ENCODE results near the gene TACC3. TPM values are rescaled to one million over a fixed set of nuclear protein-coding genes. Genes with fewer than 3 reads are reported as not detected.

TACC3 gene
- total RNA-seq, 4 donors from 2014 or later: 19.1 to 138 (median 28.0) TPM

DNA sequence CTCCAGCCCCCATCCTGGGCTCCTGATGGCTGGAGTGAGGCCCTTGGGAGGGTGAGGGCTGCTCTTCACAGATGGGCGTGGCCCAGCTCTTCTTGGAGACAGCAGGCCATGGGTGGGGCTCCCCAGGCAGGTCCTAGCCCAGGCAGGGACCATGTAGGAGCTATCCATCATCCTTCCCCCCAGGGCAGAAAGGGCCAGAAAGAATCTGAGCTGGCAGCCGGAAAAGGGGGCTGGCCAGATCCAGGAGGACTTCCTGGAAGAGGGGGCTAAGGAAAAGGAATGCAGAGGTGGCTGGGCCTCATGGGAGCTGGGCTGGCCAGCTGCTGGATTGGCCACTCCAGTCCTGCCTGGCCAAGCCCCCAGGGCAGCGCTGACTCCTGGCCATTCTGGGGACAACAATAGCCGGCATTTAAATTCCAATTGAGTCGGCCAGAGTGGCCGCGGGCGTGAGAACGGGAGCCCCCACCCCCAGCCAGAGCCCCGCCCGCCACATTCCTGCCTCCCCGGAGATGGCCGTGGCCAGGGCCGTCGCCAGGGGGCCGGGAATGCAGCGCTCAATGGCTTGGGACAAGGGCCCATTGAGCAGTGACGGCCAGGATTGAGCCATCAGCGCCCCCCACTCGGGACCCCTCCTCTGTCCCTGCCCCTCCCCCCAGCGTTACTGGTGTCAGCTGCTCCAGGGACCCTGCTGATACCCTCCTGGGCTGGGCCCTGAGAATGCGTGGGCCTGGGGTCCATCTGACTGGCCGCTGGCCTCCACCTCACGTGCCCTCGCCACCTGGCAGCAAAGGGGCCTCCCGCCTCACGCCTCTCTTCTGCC is 56.7 kb downstream of the TACC3 start:
- H3K4me1 ChIP-seq: no peaks in the 10 kb centered on the region
- no peak for DNase-seq
- no peaks in the 10 kb centered on the region for H3K36me3 ChIP-seq
- no peaks in the 10 kb centered on the region for H3K9me3 ChIP-seq
- no peaks in the 10 kb centered on the region for H3K27me3 ChIP-seq
- H3K27ac ChIP-seq: no peak overlapping the region
- H3K4me3 ChIP-seq: no peak overlapping the region
- TF ChIP-seq, protein P1, sequence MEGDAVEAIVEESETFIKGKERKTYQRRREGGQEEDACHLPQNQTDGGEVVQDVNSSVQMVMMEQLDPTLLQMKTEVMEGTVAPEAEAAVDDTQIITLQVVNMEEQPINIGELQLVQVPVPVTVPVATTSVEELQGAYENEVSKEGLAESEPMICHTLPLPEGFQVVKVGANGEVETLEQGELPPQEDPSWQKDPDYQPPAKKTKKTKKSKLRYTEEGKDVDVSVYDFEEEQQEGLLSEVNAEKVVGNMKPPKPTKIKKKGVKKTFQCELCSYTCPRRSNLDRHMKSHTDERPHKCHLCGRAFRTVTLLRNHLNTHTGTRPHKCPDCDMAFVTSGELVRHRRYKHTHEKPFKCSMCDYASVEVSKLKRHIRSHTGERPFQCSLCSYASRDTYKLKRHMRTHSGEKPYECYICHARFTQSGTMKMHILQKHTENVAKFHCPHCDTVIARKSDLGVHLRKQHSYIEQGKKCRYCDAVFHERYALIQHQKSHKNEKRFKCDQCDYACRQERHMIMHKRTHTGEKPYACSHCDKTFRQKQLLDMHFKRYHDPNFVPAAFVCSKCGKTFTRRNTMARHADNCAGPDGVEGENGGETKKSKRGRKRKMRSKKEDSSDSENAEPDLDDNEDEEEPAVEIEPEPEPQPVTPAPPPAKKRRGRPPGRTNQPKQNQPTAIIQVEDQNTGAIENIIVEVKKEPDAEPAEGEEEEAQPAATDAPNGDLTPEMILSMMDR (IDR thresholded peaks at IDR 0.05): no peak
- no peak for TF ChIP-seq POLR2A (IDR thresholded peaks at IDR 0.05)

GRCh38 chr4:1778642-1779392 is 57.5 kb downstream of the TACC3 start:
- TF ChIP-seq, protein P1 (IDR thresholded peaks at IDR 0.05): no peak
- no peak for TF ChIP-seq POLR2A (IDR thresholded peaks at IDR 0.05)
- Histone ChIP-seq H3K9me3 (no peaks in the 10 kb centered on the region), H3K27me3 (no peaks in the 10 kb centered on the region), H3K36me3 (no peaks in the 10 kb centered on the region), H3K4me1 (no peaks in the 10 kb centered on the region), H3K27ac (no peak overlapping the region), H3K4me3 (no peak overlapping the region)
- DNase-seq: no peak

- Histone ChIP-seq H3K36me3 (no peaks in the 10 kb centered on the region), H3K9me3 (no peaks in the 10 kb centered on the region), H3K4me3 (no peak overlapping the region), H3K27ac (no peak overlapping the region), H3K27me3 (no peaks in the 10 kb centered on the region), H3K4me1 (no peaks in the 10 kb centered on the region)
- DNase-seq: no peak
- TF ChIP-seq POLR2A (IDR thresholded peaks at IDR 0.05): no peak
- TF ChIP-seq, protein P1 (IDR thresholded peaks at IDR 0.05): no peak
Measured at GRCh38 chr4:1779588-1780382, 58.5 kb downstream of the TACC3 start.

DNA sequence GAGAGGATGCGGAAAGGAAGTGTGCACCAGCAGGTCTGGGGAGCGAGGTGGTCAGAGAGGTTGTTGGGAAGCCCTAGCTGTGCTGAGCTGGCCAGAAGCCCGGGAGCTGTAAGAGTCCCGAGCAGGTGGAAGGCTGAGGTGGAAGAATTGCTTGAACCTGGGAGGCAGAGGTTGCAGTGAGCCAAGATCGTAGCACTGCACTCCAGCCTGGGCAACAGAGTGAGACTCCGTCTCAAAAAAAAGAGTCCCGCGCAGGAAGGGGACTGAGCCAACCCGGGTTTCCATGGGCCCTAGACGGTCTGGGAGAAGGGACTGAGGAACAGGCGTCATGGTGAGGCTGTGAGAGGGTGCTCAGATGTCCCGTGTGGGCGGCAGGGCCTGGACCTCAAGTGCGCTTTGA is 59.1 kb downstream of the TACC3 start:
- TF ChIP-seq POLR2A (IDR thresholded peaks at IDR 0.05): no peak
- TF ChIP-seq, protein P1 (IDR thresholded peaks at IDR 0.05): no peak
- H3K27me3 ChIP-seq: no peaks in the 10 kb centered on the region
- H3K4me3 ChIP-seq: no peak overlapping the region
- H3K9me3 ChIP-seq: no peaks in the 10 kb centered on the region
- H3K36me3 ChIP-seq: no peaks in the 10 kb centered on the region
- no peak for DNase-seq
- H3K27ac ChIP-seq: no peak overlapping the region
- no peaks in the 10 kb centered on the region for H3K4me1 ChIP-seq

DNA sequence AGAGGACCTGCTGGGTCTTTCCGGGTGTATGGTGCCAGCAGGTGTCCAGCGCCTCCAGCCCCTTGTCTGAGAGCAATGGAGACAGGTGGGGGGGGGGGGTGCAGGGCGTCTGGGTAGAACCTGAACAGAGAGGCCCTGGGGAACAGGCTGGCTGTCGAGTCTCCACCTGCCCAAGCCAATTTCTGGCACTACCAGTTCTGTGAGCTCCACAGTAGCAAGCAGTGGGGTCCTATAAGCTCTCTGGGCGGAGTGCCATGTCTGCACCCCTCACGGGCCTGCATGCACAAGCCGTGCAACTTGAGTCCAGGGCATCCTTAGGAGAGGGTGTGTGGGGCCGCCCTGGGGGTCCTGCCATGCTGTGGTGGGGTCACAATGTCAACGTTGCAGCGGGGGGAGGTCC is 61.7 kb downstream of the TACC3 start:
- no peak for TF ChIP-seq POLR2A (IDR thresholded peaks at IDR 0.05)
- TF ChIP-seq, protein P1 (IDR thresholded peaks at IDR 0.05): no peak
- Histone ChIP-seq H3K36me3 (no peaks in the 10 kb centered on the region), H3K4me3 (no peak overlapping the region), H3K4me1 (no peaks in the 10 kb centered on the region), H3K27ac (no peak overlapping the region), H3K27me3 (no peaks in the 10 kb centered on the region), H3K9me3 (no peaks in the 10 kb centered on the region)
- no peak for DNase-seq

Data from Peyer's patch (tissue), 4 donors.